ENCODE data around the gene MPG.
A peak's percentile ranks its signal among the peaks of the same experiment; 100 is the strongest.
"Not testable (repeated sequence)": the region's sequence is repeated elsewhere in the genome, so short reads cannot be mapped to it uniquely, and the experiment has no call there.

The MPG gene, protein sequence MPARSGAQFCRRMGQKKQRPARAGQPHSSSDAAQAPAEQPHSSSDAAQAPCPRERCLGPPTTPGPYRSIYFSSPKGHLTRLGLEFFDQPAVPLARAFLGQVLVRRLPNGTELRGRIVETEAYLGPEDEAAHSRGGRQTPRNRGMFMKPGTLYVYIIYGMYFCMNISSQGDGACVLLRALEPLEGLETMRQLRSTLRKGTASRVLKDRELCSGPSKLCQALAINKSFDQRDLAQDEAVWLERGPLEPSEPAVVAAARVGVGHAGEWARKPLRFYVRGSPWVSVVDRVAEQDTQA

DNA sequence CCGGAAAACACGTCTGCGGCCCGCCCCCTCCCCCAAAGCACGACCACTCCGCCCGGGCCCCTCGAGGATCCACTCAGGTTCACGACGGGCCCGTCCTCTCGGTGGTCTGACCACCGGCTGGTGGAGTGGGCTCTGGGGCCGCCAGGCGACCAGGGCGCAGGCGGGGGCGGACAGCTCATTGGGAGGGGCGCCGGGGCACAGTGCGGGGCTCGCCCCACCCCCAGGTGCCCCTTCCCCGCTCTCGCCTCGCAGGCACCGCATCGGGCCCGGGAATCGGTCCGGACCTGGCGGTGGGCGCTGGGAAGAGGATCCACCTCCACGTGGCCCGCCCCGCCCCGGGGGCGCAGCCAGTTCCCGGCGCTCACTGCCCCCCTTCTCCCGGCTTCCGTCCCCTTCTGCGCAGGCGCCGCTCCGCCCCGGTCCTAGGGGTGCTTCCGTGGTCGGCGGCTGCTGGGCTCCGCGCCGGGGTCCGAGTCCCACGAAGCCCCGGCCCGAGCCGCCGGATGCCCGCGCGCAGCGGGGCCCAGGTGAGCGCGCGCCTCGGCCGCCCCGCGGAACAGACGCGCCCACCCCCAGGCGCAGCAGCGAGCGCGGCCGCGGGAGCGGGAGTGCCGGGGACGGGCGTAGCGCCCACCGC is at the start of gene MPG:
Gene MPG, plus strand, starts transcription at position 419 of the 637 bp plus-strand sequence. Its CDS starts 85 bp downstream, at position 504.
- DNase-seq (ENCODE audit: low read depth) = peak; percentile 59

DNA sequence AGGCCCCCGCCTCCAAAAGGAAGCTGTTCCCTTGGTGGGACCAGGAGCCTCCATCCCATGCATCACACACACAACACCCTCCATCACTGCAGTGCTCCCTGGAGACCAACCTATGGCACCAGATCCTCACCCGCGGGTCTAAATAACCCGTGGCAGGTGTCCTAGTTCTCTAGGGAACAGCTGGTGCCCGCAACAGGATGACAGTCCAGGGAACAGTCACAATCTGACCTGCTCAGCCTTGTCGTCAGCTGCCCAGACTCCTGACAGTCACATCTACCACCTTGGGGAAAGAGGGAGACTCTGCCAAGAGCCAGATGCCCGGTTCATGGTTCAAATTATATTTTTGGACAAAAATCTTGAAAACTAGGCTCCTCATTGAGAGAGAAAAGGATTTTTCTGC is 47.4 kb upstream of the MPG start:
- DNase-seq (ENCODE audit: low read depth) = not testable (repeated sequence)

DNA sequence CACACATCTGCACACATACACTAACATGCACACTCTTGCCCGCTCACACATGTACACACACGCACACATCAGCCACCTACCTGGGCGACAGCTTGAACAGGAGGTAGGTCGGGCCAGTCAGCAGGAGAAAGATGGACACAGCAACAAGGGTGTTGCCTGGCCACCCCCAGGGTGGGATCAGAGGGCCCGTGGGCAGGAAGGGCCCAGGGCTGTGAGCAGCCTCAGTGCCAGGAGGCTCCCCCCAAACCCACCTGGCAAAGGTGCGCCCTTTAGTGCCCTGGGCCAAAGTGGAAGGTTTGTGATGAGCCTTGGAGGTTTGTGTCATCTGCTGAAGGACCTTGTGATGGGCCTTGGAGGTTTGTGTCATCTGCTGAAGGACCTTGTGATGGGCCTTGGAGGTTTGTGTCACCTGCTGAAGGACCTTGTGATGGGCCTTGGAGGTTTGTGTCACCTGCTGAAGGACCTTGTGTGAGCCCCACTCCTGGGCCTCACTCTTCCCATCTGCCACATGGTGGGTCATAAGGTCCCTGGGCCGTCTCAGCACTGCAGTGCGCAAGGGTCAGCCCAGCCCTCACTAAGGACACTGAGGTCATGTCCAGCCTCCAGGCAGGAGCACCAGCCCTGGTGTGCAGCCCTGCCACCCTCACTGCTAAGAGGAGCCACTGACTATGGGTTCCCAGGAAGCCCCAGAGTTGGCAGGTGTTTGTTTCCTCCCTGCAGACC is 44.7 kb upstream of the MPG start:
- DNase-seq (ENCODE audit: low read depth) = not testable (repeated sequence)

DNA sequence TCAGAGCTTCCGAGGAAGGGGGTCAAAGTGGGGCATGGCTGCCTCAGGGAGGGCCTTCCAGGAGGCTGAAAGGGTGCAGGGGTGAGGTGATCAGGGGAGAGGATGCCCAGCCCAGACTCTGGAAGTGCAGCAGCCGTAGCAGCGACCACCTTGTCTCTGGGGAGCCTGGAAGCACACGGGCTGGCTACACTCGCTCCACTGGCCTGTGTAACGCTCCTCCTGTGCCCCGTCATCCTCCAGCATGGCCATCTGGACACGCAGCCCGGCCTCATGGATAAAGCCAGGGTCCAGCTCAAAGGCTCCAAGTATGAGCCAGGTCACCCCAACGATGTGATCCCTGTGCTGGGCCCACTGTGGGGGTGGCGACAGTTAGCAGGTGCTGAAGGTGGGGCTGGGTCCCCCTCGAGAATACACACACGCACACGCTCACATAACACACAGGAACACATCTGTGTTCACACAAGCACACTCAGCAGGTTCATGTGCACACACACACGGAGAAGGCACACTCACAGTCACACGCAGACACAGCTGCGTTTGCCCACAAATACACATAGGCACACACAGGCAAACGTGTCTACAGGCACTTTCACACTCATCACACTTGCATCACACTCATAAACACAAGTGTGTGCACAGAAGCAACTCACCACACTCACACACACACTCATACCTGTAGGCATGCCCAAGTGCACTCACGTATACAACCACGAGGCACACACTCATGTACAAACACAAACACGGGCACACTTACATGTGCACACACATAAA is 44.0 kb upstream of the MPG start:
- DNase-seq (ENCODE audit: low read depth) = no peak

DNA sequence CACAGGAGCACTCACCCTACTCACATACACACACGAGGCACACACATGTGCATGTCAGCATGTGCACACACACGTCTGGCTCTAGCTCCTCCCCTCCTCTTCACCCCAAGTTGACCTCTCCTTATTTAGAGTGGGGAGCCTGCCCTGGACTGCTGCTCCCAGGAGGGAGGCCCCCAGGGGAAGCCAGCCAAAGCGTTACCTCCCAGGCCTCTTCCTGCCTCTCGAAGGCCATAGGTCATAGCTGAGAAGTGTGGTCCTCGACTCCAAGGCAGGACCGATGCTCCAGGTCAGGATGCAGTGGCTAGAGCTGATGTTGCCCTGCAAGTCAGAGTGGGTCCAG is 43.4 kb upstream of the MPG start:
- no peak for DNase-seq (ENCODE audit: low read depth)

DNA sequence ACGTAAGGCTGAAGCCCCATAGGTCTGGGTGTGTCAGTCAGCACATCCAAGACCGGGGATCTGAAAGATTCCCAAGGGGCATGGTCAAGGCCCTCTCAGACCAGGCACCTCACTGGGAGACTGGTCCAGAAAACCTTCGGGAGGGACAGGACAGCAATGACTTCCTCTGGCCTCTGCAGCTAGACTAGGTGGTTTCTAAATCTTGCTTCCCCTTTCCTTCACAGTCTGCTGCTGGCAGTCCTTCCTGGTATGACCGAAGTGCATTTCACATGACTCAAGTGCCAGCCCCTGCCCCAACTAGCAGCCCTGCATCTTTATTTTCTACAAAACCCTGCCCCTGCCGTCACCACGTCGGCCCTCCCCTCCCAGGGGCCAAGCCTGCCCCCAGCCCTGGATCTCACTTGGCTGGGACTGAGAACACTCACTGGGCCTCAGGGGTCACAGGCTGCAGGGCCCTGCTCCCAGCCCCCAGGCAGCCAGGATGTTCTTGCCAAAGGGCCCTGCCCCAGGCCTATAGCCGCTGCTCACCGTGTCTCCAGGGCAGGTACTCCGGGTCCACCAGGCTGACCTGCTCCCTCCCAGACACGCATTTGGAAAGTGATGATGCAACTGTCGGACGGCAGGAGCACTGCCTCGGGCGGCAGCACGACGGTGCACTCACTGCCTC is 42.9 kb upstream of the MPG start:
- no peak for DNase-seq (ENCODE audit: low read depth)

DNA sequence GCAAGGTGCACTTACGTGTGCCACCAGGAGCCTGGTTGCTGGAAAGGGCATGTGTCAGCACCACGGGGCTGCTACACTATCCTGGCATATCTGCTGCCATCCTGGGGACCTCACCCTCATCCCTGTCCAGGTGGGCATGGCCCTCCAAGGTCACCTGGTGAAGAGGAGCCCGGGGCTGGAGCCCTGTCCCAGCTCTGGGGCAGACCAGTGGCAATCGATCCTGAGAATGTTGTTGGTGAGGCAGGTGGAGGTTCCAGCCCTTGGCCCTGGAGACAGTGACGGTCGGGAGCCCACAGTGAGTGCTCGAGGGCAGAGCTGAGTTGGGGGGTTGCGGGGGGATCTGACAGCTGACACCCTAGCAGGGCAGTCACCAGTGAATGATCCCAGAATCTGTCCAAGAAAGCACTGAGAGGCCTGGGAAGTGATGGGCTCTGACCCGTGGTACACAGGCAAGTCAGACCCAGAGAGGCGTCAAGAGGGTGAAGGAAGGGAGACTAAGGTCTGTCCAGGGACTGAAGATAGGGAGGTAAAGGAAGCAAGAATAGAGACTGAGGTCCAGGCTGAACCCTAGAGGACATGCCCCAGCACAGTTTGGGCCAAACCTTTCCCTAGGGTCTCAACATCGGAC is 42.2 kb upstream of the MPG start:
- no peak for DNase-seq (ENCODE audit: low read depth)

DNA sequence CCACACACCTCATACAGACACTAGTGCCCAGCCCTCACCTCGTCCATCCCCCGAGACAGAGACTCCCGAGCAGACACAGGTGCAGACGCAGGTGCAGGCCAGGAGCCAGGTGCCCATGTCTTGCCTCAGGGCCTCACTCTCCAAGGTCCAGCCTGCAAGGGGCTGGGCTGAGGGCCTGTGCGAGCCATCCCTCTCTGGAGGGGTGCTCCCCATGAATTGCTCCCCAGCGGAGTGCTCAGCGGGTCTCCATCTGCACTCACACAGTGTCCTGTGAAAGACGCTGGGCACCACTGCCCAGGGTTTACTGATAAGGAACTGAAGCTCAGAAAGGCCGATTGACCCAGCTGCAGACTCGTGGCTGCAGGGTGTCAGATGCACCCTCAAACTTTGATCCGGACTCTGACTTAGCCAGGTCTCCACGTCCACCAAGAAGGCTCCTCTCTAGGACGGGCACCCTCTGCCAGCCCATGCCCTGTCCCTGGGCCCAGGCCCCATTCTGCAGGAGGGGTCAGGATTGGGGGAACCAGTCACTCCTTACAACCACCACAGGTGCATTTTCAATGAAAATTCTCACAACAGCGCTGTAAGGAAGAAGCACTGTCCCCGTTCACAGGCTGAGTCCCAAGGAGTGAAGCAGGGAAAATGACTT is 41.6 kb upstream of the MPG start:
- DNase-seq (ENCODE audit: low read depth) = no peak

DNA sequence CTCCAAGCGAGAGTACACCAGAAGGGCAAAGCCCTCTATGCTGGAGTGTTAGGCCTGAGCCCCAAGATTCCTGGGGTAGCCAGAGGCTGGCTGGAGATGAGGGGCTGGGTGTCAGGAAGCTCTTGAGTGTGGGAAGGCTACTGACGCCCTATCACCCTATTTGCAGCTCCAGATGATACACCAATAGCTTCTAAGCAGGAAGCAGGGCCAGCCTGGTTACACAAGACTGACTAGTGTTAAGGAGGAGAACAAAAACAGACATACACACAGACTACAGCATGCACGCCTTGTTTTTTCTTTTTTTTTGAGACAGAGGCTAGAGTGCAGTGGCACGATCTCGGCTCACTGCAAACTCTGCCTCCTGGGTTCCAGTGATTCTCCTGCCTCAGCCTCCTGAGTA is 40.5 kb upstream of the MPG start:
- no peak for DNase-seq (ENCODE audit: low read depth)

DNA sequence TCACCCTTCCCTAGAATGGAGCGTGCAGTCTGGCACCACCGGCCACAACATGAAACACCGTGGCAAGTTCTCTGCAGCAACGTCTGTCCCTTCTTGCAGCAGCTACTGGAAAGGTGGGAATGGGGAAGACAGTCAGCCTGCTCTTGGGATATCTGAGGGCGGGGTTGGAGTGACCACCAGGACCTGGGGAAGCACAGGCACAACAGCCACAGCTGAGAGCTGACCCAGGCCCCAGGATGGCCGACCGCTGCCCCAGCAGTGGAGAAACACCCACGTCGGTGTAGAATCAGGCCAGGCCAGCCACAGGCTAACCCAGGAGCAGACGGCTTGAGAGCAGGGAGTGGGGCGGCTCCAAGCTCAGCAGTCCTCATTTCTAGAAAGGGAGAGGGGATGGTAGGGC is 39.8 kb upstream of the MPG start:
- DNase-seq (ENCODE audit: low read depth) = not testable (repeated sequence)

DNA sequence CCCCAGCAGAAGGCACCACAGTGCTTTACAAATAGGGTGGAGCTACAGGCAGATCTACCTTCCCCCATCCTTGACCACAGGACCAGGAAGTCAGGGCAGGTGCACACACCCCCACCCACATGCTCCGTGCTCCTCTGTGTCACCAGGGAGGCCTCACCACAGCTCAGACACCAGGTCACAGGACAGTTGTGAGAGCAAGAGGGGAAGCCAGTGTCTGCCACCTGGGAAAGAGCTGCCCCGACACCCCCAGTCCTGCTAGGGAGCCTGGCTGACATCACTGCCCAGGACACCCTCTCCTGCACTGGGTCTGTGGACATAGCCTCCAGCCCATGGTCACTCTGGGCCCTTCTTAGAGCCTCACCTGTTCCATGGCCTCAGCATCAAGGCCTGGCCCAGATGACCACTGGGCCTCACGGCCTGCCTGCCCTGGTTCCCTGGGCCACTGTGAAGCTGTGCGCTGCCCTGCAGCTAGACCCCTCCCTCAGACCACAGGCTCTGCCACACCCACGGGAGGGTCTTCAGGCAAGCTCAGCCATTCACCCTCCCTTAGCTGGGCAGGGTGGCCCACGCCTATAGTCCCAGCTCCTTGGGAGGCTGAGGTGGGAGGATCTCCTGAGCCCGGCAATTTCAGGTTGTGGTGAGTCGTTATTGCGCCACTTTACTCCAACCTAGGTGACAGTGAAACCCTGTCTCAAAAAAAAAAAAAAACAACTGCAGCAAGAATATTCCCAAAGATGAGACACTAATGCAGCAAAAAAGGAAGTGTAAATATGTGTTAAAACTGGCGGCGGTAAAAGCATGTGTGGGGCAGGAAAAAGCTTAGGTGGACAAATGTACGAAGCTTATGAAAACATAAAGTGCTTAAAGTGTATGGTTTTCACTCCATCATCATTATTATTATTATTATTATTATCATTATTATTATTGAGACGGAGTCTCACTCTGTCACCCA is 38.8 kb upstream of the MPG start:
- DNase-seq (ENCODE audit: low read depth) = no peak

DNA sequence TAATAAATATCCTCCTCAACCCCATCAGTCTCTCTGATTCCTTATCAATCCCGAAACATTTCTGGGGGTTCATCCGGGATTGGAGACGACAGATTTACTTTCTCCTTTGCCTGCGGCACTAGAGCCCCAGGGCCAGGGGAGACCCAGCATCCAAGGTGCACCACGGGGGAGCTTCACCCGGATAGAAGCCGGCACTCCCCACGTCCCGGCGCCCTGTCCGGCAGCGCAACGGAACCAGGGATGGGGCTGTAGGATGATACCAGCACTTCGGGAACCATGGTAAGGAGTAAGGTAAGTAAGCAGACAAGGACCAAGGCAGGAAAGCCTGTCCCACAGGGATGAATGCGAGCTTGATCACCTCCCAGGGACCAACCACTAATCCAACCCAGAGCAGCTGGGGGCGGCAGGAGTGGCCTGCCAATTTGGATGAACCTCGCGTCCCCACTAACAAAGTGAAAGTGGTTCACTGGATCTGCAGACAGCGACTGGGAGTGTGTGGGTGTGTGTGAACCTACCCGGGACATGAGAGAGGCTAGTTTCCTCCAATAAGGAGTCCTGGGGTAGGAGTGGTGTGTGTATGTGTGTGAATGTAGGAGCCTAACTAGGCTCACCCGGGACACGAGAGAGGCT is 36.5 kb upstream of the MPG start:
- no peak for DNase-seq (ENCODE audit: low read depth)

DNA sequence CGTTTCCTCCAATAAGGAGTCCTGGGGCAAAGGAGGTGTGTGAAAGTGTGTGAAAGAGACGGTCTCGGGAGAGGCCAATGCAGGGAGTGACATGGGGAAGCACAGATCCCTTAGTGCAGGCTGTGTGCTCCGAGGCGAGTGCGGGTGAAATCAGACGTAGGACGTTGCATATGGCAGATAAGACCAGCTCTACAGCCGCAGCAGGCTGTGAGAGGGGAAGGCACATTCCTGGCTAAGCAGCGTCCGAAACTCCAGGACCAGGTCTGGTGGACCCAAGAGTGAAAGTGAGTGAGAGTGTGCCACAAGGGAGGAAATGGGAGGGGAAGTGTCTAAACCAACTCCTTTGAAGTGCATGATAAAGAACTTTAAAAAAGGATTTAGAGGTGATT is 36.0 kb upstream of the MPG start:
- no peak for DNase-seq (ENCODE audit: low read depth)

DNA sequence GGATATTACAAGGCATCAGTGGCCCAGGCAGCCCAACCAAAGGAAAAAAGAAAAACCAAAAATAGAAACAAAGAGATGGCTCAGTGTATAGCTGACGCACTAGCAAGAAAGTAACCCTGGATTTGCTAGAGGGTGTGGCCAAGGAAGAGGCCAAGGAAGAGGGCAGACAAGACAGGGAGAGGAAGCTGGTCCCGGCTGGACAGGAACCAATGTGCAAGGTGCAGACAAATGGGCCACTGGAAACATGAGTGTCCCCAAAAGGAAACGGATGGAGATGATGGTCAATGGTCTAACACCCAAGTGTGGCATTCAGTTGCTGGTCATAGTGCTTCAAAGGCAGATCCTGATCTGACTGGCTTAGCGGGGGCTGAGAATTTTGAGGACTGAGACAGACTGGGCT is 35.3 kb upstream of the MPG start:
- DNase-seq (ENCODE audit: low read depth) = no peak

DNA sequence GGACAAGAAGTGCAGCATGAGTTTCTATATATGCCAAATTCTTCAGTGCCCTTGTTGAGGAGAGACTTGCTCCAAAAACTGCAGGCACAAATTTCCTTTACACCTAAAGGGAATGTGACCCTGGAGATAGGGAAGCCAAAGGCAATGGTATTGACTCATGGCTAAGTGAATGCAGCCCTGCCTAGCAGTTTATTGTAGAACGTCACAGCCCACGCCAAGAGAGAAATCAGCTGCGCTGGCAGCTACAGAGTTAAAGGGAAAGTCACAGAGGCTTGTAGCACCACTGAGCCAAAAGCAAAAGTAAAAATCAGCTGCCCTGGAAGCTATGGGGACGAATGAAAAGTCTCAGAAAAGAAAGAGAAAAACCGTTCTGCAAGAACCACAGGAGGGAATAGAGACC is 34.7 kb upstream of the MPG start:
- DNase-seq (ENCODE audit: low read depth) = no peak

DNA sequence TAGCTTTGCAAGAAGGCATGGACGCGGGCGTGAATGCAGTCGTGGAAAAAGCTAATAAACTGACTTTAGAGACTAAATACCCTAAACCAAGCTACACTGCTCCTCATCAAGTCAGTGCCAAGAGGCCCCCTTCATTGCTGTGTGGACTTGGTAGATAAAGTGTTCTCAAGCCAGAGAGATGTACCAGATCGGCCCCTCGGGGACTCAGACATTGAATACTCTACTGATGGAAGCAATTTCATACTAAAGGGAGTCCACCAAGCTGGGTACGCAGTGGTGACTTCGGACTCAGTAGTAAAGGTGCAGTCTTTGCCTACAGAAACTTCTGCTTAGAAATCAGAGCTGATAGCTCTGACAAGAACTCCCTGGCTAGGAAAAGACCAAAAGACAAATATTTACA is 33.4 kb upstream of the MPG start:
- no peak for DNase-seq (ENCODE audit: low read depth)

DNA sequence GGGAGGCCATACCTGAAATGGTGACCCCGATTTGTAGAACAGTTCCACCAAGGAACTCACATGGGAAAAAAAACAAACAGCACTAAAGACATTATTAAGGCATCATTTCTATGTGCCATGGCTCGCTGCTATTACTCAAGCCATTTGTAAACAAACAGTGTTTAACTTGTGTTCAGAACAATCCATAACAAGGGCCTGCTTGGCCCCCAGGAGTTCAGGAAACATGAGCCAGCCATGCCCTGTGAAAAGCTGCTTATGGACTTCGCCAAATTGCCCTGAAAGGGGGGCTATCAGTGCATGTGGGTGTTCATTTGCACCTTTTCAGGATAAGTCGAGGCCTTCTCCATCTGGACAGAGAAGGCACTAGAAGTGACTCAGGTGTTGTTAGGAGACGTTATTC is 32.6 kb upstream of the MPG start:
- DNase-seq (ENCODE audit: low read depth) = no peak

DNA sequence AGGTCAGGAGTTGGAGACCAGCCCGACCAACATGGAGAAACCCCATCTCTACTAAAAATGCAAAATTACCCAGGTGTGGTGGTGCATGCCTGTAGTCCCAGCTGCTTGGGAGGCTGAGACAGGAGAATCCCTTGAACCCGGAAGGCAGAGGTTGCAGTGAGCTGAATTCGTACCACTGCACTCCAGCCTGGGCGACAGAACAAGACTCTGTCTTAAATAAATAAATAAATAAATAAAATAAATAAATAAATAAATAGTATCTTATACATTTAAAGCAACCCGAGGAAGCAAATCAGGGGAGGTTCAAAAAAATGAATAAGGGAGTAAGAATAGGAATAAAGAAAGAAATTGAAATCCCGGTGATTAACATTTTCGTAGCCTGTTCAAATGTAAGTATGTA is 31.5 kb upstream of the MPG start:
- not testable (repeated sequence) for DNase-seq (ENCODE audit: low read depth)

DNA sequence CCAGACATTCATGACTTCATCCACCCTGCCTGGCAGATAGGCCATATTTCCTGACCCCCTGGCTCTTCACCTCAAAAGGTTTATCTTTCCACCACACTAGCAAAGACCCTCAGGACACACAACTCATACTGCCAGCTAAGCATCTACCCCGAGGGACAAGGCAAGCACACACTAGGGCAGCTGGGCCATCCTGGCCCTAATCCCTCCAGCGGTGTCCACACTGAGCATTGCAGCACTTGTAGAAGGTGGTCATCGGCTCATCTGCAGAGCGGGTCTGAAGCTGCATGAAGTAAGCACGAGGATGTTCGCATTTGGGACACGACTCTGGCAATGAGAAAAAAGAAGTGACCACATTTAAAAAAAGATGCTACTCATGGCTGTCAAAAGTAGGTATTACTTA is 30.8 kb upstream of the MPG start:
- no peak for DNase-seq (ENCODE audit: low read depth)

All from stimulated activated CD8-positive, alpha-beta memory T cell treated with anti-CD3 and anti-CD28 coated beads, Interleukin-15, amount 100 ng/mL, for 1 hour (primary cell).